CD14-positive monocyte (primary cell): Measurements from ENCODE around the gene TXNDC11. TPM values are rescaled to one million over a fixed set of nuclear protein-coding genes. Genes with fewer than 3 reads are reported as not detected.

Experiments used
- DNase-seq, 3 donors: peaks; one replicate each; pipeline ENCODE4 v3.0.0-alpha.2; 2011 to 2022
- H2AFZ ChIP-seq: 2 replicates; pipeline ENCODE4 v1.6.0; 2012; ENCODE audit warnings: mild to moderate bottlenecking, low read depth, low read length, inconsistent platforms; ENCODE audit not compliant: insufficient read depth, poor library complexity, severe bottlenecking
- H3K27ac ChIP-seq, 2 donors: 1 replicate in 1 of 2; 2 replicates in 1 of 2; pipeline ENCODE4 v1.5.1; 2012 to 2013; ENCODE audit warnings: low read length in 2 of 2, control low read depth in 1 of 2, inconsistent platforms in 1 of 2, low read depth in 1 of 2, mild to moderate bottlenecking in 1 of 2
- H3K27me3 ChIP-seq, 2 donors: one replicate each; pipeline versions ENCODE4 v1.6.0 to v1.6.1; 2011 to 2013; ENCODE audit warnings: low read length in 2 of 2; ENCODE audit not compliant: control insufficient read depth in 2 of 2, insufficient read depth in 2 of 2
- H3K36me3 ChIP-seq, 2 donors: replicated peaks in 1 of 2; 1 replicate in 1 of 2; 2 replicates in 1 of 2; pipeline versions ENCODE4 v1.5.1 to v1.6.1; 2012 to 2013; ENCODE audit warnings: low read length in 2 of 2, control low read depth in 1 of 2, inconsistent platforms in 1 of 2, mild to moderate bottlenecking in 1 of 2; ENCODE audit not compliant: insufficient read depth in 2 of 2, control insufficient read depth in 1 of 2
- H3K4me1 ChIP-seq, 2 donors: 1 replicate in 1 of 2; 2 replicates in 1 of 2; pipeline versions ENCODE4 v1.5.1 to v1.6.1; 2012 to 2013; ENCODE audit warnings: low read length in 2 of 2, control low read depth in 1 of 2, inconsistent platforms in 1 of 2, mild to moderate bottlenecking in 1 of 2, moderate library complexity in 1 of 2; ENCODE audit not compliant: insufficient read depth in 2 of 2, control insufficient read depth in 1 of 2
- H3K4me2 ChIP-seq: replicated peaks from 2 replicates; pipeline ENCODE3; 2012; ENCODE audit warnings: low read length, moderate library complexity, mild to moderate bottlenecking; ENCODE audit not compliant: poor library complexity, severe bottlenecking; ENCODE audit errors: extremely low read depth
- H3K4me3 ChIP-seq, 3 experiments: fragments of 200-600 bp in 1 of 3; sonication (generic) in 1 of 3; replicated peaks in 1 of 3; 1 replicate in 2 of 3; 2 replicates in 1 of 3; pipeline ENCODE4 v1.5.1; 2011 to 2013; ENCODE audit warnings: low read length in 3 of 3, mild to moderate bottlenecking in 3 of 3, control low read depth in 2 of 3, low read depth in 2 of 3, inconsistent platforms in 1 of 3, moderate library complexity in 1 of 3
- H3K79me2 ChIP-seq: 2 replicates; pipeline ENCODE4 v1.6.0; 2012; ENCODE audit warnings: mild to moderate bottlenecking, control low read depth, inconsistent platforms, low read length, moderate library complexity; ENCODE audit not compliant: insufficient read depth
- H3K9ac ChIP-seq: 2 replicates; pipeline ENCODE4 v1.6.0; 2017; ENCODE audit warnings: low read length, mild to moderate bottlenecking; ENCODE audit not compliant: insufficient read depth, poor library complexity, severe bottlenecking
- H3K9me3 ChIP-seq, 2 donors: replicated peaks in 1 of 2; 1 replicate in 1 of 2; 2 replicates in 1 of 2; pipeline versions ENCODE4 v1.5.1 to v1.6.1; 2012 to 2013; ENCODE audit warnings: low read length in 2 of 2, control low read depth in 1 of 2; ENCODE audit not compliant: control insufficient read depth in 1 of 2, insufficient read depth in 1 of 2
- H4K20me1 ChIP-seq: 2 replicates; pipeline ENCODE4 v1.6.0; 2012; ENCODE audit warnings: mild to moderate bottlenecking, low read length, control low read depth, moderate library complexity; ENCODE audit not compliant: insufficient read depth
- H3K27ac Mint-ChIP-seq, 7 donors: one replicate each; pipeline ENCODE4 v1.8.0; 2020; ENCODE audit warnings: mild to moderate bottlenecking in 7 of 7, mixed read lengths in 7 of 7, moderate library complexity in 6 of 7, inconsistent platforms in 2 of 7
- H3K27me3 Mint-ChIP-seq, 3 donors: one replicate each; pipeline ENCODE4 v1.8.0; 2021 to 2022; ENCODE audit warnings: low read depth in 3 of 3, mild to moderate bottlenecking in 3 of 3, mixed read lengths in 3 of 3, moderate library complexity in 3 of 3, inconsistent platforms in 1 of 3
- H3K36me3 Mint-ChIP-seq, 2 donors: one replicate each; pipeline ENCODE4 v1.8.0; 2020; ENCODE audit warnings: mixed read lengths in 2 of 2, inconsistent platforms in 1 of 2, mild to moderate bottlenecking in 1 of 2
- H3K4me1 Mint-ChIP-seq: one replicate; pipeline ENCODE4 v1.8.0; 2020; ENCODE audit warnings: mild to moderate bottlenecking, mixed read lengths
- H3K4me3 Mint-ChIP-seq, 2 donors: one replicate each; pipeline ENCODE4 v1.8.0; 2020; ENCODE audit warnings: mild to moderate bottlenecking in 2 of 2, mixed read lengths in 2 of 2, moderate library complexity in 1 of 2
- H3K9me3 Mint-ChIP-seq, 7 donors: one replicate each; pipeline ENCODE4 v1.8.0; 2020 to 2022; ENCODE audit warnings: mixed read lengths in 7 of 7, mild to moderate bottlenecking in 6 of 7, moderate library complexity in 6 of 7, inconsistent platforms in 2 of 7
- CTCF ChIP-seq: fragments of 200-600 bp; IDR thresholded peaks from one replicate; pipeline ENCODE4 v1.8.0; 2022; ENCODE audit warnings: antibody characterized with exemption, mild to moderate bottlenecking
- WGBS: methylation state at CpG from one replicate; pipeline ENCODE4 v1.1.5; 2013; ENCODE audit warnings: missing lambda C conversion rate; ENCODE audit not compliant: insufficient coverage; 5-methylcytosine and 5-hydroxymethylcytosine counted together
- intact Hi-C, 2 donors: fragments of 100-400 bp; cut with micrococcal nuclease; formaldehyde crosslinking; loops; one replicate each; pipeline versions ENCODE4 v1.15.0 to v1.15.1; 2023
- polyA plus RNA-seq, 3 donors: library from polyadenylated mRNA; depleted of rRNA in 1 of 3; unstranded in 2 of 3; stranded (reverse) in 1 of 3; fragments of 300-500 nt in 2 of 3; fragments of >200 nt in 1 of 3; fragmentation: Illumina TruSeq in 2 of 3; gene quantifications; 1 replicate in 2 of 3; 2 replicates in 1 of 3; pipeline ENCODE4 v1.2.3, GENCODE V29; 2012 to 2021

The TXNDC11 gene
- polyA plus RNA-seq, 3 donors = 32.9 to 60.0 (median 40.6) TPM

- Mint-ChIP-seq H3K9me3 (no peaks in the 10 kb centered on the region), H3K27ac (no peak overlapping the region), H3K4me1 (peaks cover 5% of the 10 kb centered on the region), H3K4me3 (no peak overlapping the region), H3K27me3 (no peaks in the 10 kb centered on the region), H3K36me3 (peaks cover 80 to 97% of the 10 kb centered on the region in 2 donors)
- peaks cover 3% of the 10 kb centered on the region for H4K20me1 ChIP-seq
- no peaks in the 10 kb centered on the region for H3K27me3 ChIP-seq
- H3K36me3 ChIP-seq = peaks cover 83 to 99% of the 10 kb centered on the region in 2 donors
- no peaks in the 10 kb centered on the region for H3K79me2 ChIP-seq
- no peak overlapping the region for H3K4me2 ChIP-seq
- intact Hi-C loops = no loop called here
- WGBS = 98% methylated on average over 6 of the region's 10 CpGs
- H3K4me3 ChIP-seq = no peak overlapping the region
- no peaks in the 10 kb centered on the region for H3K9me3 ChIP-seq
- TF ChIP-seq CTCF = no peak
- no peak overlapping the region for H3K9ac ChIP-seq
- DNase-seq = no peak
- peak overlapping the region in 1 of 2 donors; percentile 36 for H3K27ac ChIP-seq
- H3K4me1 ChIP-seq = no peaks in the 10 kb centered on the region
- no peak overlapping the region for H2AFZ ChIP-seq
Observed at GRCh38 chr16:11757671-11758545, 15.3 kb upstream of the TXNDC11 start.

- Histone ChIP-seq H2AFZ (no peak overlapping the region), H3K27me3 (no peaks in the 10 kb centered on the region), H3K9me3 (no peaks in the 10 kb centered on the region), H3K79me2 (no peaks in the 10 kb centered on the region), H3K4me3 (no peak overlapping the region), H3K4me2 (no peak overlapping the region), H3K36me3 (peaks cover 83 to 99% of the 10 kb centered on the region in 2 donors), H4K20me1 (peaks cover 4% of the 10 kb centered on the region), H3K27ac (no peak overlapping the region), H3K9ac (no peak overlapping the region), H3K4me1 (no peaks in the 10 kb centered on the region)
- no peak overlapping the region for H3K27ac Mint-ChIP-seq
- peaks cover 5% of the 10 kb centered on the region for H3K4me1 Mint-ChIP-seq
- H3K27me3 Mint-ChIP-seq = no peaks in the 10 kb centered on the region
- H3K4me3 Mint-ChIP-seq = no peak overlapping the region
- WGBS = 100% methylated on average over 1 of the region's 3 CpGs
- DNase-seq = no peak
- no peak for TF ChIP-seq CTCF
- intact Hi-C loops = no loop called here
- H3K36me3 Mint-ChIP-seq = peaks cover 77 to 96% of the 10 kb centered on the region in 2 donors
- H3K9me3 Mint-ChIP-seq = no peaks in the 10 kb centered on the region
Observed at GRCh38 chr16:11756248-11756647, 13.6 kb upstream of the TXNDC11 start.
